IMR-90 (cell line): Measurements from ENCODE around the gene PRSS50.

Experiments used
- CEBPB ChIP-seq: IDR thresholded peaks from 2 replicates; pipeline ENCODE4 v1.6.1; 2012; ENCODE audit warnings: low read depth, low read length, improper control_type of control experiment
- CTCF ChIP-seq: conservative IDR thresholded peaks from 2 replicates; pipeline ENCODE4 v1.5.1; 2012; ENCODE audit warnings: mild to moderate bottlenecking, low read depth, low read length, improper control_type of control experiment
- ELK1 ChIP-seq: fragments of 150-350 bp; IDR thresholded peaks from 2 replicates; pipeline ENCODE4 v1.6.1; 2016; ENCODE audit warnings: low read depth, mild to moderate bottlenecking, low read length, moderate library complexity, borderline replicate concordance
- FOS ChIP-seq: fragments of 150-350 bp; IDR thresholded peaks from 2 replicates; pipeline ENCODE4 v1.6.1; 2016; ENCODE audit warnings: low read depth, low read length
- MAFK ChIP-seq: IDR thresholded peaks from 2 replicates; pipeline ENCODE4 v1.6.1; 2012; ENCODE audit warnings: low read depth, low read length, improper control_type of control experiment
- MAZ ChIP-seq: IDR thresholded peaks from 2 replicates; pipeline ENCODE4 v1.6.1; 2012; ENCODE audit warnings: low read depth, mild to moderate bottlenecking, low read length, improper control_type of control experiment, moderate library complexity, borderline replicate concordance
- NFE2L2 ChIP-seq: fragments of 150-350 bp; IDR thresholded peaks from 2 replicates; pipeline ENCODE4 v1.6.1; 2016; ENCODE audit warnings: low read depth, mild to moderate bottlenecking, low read length
- POLR2A ChIP-seq: IDR thresholded peaks from 2 replicates; pipeline ENCODE4 v1.6.1; 2012; ENCODE audit warnings: mild to moderate bottlenecking, low read depth, low read length
- USF2 ChIP-seq: fragments of 150-350 bp; IDR thresholded peaks from 2 replicates; pipeline ENCODE4 v1.6.1; 2017; ENCODE audit warnings: mild to moderate bottlenecking, antibody characterized with exemption, low read length, low read depth

- TF ChIP-seq CTCF (no peak), POLR2A (no peak), MAFK (no peak), MAZ (no peak), ELK1 (no peak), FOS (no peak), CEBPB (no peak), USF2 (no peak), NFE2L2 (no peak)
Measured at GRCh38 chr3:46716461-46717441, 918 bp downstream of the PRSS50 start.
